NCI-H69 (cell line): ENCODE measurements around the gene TRIO.

Experiments
- DNase-seq: peaks from one replicate; lab custom pipeline; 2025; lab: John Stamatoyannopoulos, UW

TRIO gene

DNA sequence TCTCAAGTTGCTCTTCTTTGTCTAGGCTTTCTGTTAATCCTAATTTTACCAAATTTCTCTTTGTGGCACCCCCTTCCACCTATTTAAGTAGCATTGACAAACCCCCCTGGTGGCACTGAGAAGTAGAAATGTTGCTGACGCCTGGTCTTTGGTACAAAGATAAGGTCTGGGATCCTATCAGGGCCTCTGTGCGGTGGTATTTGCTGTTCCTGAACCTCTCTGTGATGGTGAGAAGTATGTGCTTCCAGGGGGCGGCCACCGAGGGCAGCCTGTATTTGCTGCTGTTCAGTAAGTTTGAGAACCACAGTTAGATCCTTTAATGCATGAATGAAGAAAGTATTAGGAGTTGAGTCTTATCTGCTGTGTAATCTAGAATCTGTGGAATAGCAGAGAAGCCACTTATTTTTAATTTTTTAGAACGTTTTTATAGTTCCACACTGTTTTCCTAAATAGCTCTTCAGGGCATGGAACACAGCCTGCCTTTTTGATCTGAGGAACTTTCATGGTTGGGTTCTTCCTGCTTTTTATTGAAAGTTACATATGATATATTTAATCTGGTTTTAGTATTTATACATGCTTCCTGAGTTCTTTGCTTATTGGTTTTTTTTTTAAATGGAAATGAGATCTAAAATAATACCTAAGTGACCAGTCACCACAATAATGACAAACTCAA lies 124.2 kb downstream of the TRIO start:
- DNase-seq, result peak; percentile 24

DNA sequence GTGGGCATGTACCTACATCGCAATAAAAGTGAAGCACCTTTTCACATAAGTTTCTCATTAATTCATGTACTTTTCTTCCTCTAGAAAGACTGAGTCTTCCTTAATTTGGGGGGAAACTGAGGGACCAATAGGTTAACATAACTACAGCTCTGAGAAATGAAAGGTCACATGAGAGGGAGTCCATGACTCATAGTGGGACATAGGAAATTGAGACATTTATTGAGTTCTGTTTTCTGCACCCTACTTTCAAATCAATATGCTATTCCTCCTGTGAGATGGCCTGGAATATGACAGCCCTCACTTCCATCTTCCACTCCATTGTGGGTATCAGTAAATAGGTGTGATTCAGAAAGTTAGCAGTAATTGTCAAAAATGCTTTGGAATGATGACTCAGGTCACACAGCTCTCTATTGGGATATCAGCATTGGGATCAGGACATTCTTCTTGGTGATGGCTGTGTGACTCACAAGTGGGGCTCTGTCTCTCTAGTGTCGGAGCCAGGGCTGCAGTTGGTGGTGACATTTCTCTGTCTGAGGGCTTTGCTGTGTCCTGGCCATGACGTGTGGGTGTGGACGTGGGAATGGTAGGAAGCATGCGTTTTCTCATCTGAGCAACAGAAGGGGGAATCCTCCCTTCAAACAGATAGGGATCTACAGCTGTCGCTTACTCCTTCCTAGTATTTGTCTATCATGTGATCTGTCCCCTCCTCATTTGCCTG lies 125.0 kb downstream of the TRIO start:
- peak; percentile 64 for DNase-seq

DNA sequence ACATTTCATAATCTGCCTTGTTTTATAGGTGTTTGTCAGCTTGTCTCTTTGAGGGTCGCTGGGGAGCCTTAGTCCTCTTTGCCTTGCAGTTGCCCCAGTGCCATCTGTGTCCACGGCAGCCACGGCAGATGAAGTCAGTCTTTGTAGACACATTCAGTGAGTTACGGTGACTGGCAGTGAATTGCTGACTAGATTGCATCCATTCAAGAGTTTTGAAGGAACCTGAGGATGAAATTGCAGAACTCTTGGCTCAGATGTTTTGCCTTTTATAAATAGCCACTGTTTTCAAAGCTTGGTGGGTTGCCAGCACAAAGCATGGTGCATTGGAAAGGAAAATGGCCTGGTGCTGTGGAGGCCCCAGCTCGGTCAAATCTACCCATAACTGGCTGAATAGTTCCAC lies 125.6 kb downstream of the TRIO start:
- DNase-seq, result peak; percentile 82

DNA sequence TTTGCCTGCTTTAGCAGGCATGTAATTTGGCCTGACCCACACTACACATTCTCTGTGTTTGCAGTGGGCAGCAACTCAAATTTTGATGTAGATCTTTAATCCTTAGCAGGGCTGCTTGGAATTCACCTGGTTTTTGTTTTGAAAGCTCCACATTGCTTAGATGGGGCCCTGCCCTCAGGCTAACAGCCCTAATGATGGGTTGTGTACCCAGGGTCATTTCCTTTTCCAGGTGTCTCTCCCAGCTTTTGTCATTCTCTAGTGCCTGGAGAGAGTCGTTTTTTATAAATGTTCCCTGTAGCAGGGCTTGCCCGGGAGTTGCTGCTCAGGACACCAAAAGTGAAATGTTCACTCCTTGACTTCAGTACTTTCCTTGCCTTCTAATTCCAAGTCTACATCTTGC lies 126.3 kb downstream of the TRIO start:
- DNase-seq, result peak; percentile 95

- DNase-seq, result peak; percentile 84
Observed at GRCh38 chr5:14270209-14270702, 127.1 kb downstream of the TRIO start.

DNA sequence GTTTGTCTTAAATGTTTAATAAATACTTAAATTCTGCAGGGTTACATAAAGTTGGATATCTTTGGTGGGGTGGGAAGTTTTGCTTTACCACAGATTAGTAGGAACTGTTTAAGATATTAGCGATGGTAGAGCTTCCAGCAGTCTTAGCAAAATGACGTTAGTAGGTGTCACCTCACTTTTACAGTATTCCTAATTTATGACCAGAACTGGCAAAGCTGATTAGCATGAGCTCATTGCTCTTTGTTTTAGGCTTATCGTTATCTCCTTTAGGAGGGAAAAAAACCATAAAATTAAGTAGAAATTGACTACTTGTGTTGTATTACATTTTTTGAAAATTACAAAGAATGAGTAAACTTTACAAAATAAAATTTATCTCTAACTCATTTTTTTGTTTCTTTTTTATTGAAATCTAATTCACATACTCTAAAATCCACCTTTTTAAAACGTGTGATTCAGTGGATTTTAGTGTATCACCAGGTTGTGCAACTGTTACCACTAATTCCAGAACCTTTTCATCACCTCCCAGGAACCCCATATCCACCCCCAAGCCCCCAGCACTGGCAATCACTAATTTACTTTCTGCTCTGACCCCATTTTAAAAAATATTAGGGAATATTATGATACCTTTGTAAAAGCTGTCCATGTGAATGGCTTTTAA lies 129.5 kb downstream of the TRIO start:
- DNase-seq, result no peak

- no peak for DNase-seq
Observed at GRCh38 chr5:14273207-14273767, 130.1 kb downstream of the TRIO start.

- no peak for DNase-seq
Observed at GRCh38 chr5:14276380-14276779, 133.2 kb downstream of the TRIO start.

GRCh38 chr5:14277385-14278320 lies 134.5 kb downstream of the TRIO start:
- no peak for DNase-seq

DNA sequence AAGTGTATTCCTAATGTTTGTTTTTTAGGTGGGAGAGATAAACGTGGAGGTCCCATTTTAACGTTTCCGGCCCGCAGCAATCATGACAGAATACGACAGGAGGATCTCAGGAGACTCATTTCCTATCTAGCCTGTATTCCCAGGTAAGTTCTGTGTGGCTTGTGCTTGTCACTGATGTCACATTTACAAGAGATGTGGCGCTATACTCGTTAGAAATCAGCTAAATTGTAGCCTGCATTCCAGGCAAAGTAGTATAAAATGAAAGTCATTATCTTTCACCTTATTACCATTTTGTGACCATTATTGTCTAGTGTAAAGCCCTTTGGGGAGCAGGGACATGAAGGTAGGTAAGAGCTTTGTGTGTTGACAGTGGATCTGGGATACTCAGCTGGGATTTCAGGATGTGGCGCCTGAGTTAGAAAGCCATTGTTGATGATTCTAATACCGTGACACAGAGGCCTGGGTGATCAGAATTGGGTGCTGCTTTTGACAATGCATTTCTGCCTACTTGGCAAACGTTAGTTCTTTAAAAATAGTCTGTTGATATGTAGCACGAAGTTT lies 137.2 kb downstream of the TRIO start:
- DNase-seq, result no peak

DNA sequence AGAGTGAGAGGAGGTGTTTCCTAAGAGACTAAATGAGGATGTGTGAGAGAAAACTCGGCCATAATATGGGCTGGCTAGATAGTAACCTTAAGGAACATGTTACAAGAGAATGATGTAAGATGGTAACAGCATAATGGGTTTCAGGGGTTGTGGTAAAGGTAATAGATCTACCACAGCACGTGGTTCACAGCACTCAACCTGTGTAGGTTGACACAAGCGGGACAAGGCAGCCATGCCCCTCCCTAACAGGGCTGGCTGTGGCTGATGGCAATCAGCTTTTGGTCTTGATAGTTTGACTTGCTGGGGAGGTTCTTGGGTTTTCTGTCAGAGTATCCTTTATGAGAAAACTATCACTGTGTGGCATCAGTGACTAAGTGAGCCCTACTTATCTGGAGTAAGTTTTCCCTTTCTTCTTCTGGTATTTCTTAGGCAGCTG lies 138.6 kb downstream of the TRIO start:
- DNase-seq, result no peak

DNA sequence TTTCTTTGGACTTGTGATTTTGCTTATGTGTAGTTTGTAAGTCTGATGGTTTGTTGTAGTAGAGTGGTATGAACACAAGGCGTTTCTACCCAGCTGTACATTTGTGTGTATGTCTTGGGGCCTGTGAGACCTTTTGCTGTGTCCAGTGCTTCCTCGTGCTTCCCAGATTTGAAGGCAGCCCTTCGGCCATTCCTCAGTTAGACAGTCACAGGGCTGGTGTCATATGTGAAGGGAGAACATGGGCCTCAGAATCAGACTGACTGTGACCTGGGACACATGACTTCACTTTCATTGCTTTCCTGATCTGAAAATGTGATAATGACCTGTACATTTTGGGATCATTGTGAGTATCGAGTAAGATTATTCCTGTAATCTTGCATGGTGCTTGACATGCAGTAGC lies 140.0 kb downstream of the TRIO start:
- no peak for DNase-seq

- DNase-seq, result no peak
Observed at GRCh38 chr5:14284392-14285148, 141.4 kb downstream of the TRIO start.

GRCh38 chr5:14286007-14286406 lies 142.9 kb downstream of the TRIO start:
- no peak for DNase-seq

GRCh38 chr5:14286574-14287421 lies 143.7 kb downstream of the TRIO start:
- DNase-seq, result no peak

- no peak for DNase-seq
Observed at GRCh38 chr5:14292766-14293658, 149.9 kb downstream of the TRIO start.

GRCh38 chr5:14295610-14296009 lies 152.5 kb downstream of the TRIO start:
- DNase-seq, result no peak

DNA sequence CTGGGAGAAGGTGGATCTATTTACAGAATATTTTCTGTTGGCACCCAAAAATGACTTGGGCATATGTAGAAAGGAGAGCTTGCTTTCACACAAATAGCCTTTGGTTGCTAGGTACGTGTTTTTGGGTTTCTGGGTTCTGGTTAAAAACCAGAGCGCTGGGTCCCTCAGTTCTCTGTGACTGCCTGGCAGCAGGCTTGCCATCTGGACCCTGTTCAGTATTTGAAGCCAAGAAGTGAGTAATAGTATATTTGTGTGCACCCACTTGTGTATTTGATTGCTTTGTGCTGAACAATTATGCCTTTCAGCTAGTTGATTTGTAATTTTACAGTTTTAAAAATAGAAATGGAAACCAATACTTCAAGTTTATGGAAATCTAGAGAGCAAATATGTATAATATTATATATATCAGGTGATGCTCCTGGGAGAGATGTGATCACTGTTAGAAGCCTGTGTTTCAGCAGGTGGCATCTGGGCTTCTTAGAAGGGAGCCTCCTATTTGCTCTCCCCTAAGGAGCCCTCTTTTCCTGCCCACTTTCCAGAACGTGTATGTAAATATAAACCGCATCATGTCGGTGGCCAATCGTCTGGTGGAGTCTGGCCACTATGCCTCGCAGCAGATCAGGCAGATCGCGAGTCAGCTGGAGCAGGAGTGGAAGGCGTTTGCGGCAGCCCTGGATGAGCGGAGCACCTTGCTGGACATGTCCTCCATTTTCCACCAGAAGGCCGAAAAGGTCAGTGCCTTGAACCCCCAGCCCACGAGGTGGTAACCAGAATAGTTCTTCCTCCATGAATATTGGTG lies 153.6 kb downstream of the TRIO start:
- no peak for DNase-seq
